NCI-H446 (cell line): ENCODE measurements around the gene FER1L5.
"Not testable (repeated sequence)": the region's sequence is repeated elsewhere in the genome, so short reads cannot be mapped to it uniquely, and the experiment has no call there.

Experiments used
- DNase-seq, 2 experiments: peaks; one replicate each; lab custom pipeline; 2025; lab: John Stamatoyannopoulos, UW

The FER1L5 gene

GRCh38 chr2:96636551-96637171, 5.9 kb upstream of the FER1L5 start:
- DNase-seq: no peak

- peak; percentile 64 to 74 for DNase-seq
These were observed 5.0 kb upstream of the FER1L5 start for GRCh38 chr2:96637385-96638143.

GRCh38 chr2:96638144-96639121, 4.1 kb upstream of the FER1L5 start, which contains the start of gene KANSL3:
KANSL3 (minus strand) TSS chr2:96638312; CDS start chr2:96637135, 1,177 bp downstream.
- DNase-seq: peak; percentile 80 to 94

- DNase-seq: no peak
These were observed 5.1 kb downstream of the FER1L5 start for GRCh38 chr2:96647681-96648080.

- no peak for DNase-seq
These were observed 5.9 kb downstream of the FER1L5 start for GRCh38 chr2:96648306-96648930.

GRCh38 chr2:96649342-96649741, 6.8 kb downstream of the FER1L5 start:
- no peak for DNase-seq

- no peak for DNase-seq
These were observed 9.2 kb downstream of the FER1L5 start for GRCh38 chr2:96651793-96652192.

- not testable (repeated sequence) for DNase-seq
These were observed 12.2 kb downstream of the FER1L5 start for GRCh38 chr2:96654791-96655190.

GRCh38 chr2:96655526-96655925, 13.0 kb downstream of the FER1L5 start:
- DNase-seq: no peak

GRCh38 chr2:96656540-96656939, 14.0 kb downstream of the FER1L5 start:
- no peak for DNase-seq

GRCh38 chr2:96661324-96661723, 18.8 kb downstream of the FER1L5 start:
- DNase-seq: no peak

- no peak for DNase-seq
These were observed 19.8 kb downstream of the FER1L5 start for GRCh38 chr2:96662360-96662759.

GRCh38 chr2:96663177-96663576, 20.6 kb downstream of the FER1L5 start:
- no peak for DNase-seq

- no peak for DNase-seq
These were observed 21.3 kb downstream of the FER1L5 start for GRCh38 chr2:96663829-96664228.

GRCh38 chr2:96664366-96664925, 21.9 kb downstream of the FER1L5 start:
- no peak for DNase-seq

- no peak for DNase-seq
These were observed 22.6 kb downstream of the FER1L5 start for GRCh38 chr2:96665083-96665569.

- not testable (repeated sequence) for DNase-seq
These were observed 23.2 kb downstream of the FER1L5 start for GRCh38 chr2:96665717-96666116.

- DNase-seq: no peak
These were observed 26.2 kb downstream of the FER1L5 start for GRCh38 chr2:96668771-96669170.

- DNase-seq: no peak
These were observed 27.1 kb downstream of the FER1L5 start for GRCh38 chr2:96669539-96670215.

GRCh38 chr2:96679848-96680247, 37.3 kb downstream of the FER1L5 start:
- DNase-seq: no peak
